Myocyte (in vitro differentiated cells): ENCODE data around the gene BEST2. TPM values are rescaled to one million over a fixed set of nuclear protein-coding genes. Genes with fewer than 3 reads are reported as not detected.

Experiments
- DNase-seq: peaks from one replicate; pipeline ENCODE4 v3.0.0-alpha.2; 2012; ENCODE audit warnings: low read depth
- total RNA-seq: library from RNA; depleted of rRNA; stranded (reverse); fragments of >200 nt; gene quantifications from 2 replicates; pipeline ENCODE4 v1.2.3, GENCODE V29; 2014

Gene BEST2
- total RNA-seq, 1 donor from 2014 or later = 0.24 TPM

DNA sequence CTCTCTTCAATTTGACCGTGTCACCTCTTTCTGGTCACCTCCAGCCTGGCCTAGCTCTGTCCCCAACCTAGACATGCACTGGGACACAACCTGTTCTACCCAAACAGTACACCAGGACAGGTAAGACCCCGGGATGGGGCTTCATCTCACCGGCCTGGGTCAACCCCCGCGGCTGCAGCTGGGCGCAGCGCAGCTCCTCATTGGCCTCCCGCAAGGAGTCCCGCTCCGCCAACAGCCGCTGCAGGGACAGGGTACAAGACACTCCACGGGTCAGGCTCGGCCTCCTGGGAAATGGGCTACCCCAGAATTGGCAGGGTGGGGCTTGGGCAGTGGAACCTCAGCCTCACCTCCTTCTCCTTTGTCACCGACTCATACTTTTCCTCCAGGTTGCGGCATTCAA is 16.1 kb downstream of the BEST2 start:
- no peak for DNase-seq

DNA sequence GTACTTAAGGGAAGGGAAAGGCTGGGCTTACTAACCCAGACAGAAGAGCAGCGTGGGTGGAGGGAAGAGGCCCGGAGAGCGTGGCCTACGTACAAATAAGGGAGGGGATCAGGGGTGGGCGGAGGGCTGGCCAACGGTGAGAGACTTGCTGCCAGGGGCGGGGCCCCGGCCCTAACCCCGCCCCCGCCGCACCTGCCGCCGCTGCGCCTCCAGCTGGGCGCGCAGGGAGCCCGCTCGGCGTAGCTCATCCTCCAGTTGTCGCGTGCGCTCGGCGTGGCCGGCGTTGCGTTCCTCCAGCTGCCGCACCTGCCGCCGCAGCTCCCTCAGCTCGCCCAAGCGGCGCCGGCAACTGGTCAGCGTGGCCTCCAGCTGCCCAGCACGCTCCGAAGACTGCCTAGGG is 18.1 kb downstream of the BEST2 start:
- no peak for DNase-seq

DNA sequence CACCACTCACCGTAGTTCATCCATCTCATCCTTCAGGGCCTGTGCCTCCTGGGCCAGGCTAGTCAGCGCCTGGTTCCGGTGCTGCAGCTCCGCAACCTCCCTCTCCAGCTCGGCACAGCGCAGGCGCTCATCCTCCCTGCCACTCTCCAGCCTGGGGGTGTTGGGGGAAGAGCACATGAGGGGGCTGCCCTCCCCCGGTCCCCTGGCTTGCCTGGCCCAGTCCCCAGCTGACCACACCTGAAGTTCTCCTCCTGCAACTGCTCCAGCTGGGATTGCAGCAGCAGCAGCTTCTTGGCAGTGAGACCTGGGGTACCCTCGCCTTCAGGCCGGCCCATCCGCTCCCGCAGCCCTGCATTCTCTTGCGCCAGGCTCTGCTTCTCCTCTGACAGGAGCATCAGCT is 19.3 kb downstream of the BEST2 start:
- no peak for DNase-seq

DNA sequence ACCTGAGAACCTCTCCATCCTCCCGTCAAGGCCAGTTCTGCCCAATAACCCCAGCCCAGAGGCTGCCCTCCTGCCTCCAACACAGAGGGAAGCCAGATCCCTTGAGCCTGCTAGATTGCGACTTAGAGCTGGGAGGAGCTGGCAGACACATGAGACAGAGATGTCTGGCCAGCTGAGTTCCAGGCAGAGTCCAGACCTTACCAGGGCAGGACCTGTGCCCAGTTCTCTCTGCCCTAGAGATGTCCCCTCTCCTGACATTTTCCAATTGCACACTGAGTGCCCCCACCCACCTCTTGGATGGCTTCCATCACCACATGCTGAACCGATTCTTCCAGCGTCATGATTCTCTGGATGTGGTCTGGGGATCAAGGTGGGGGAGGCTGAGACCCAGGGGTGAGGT is 20.7 kb downstream of the BEST2 start:
- DNase-seq = no peak

DNA sequence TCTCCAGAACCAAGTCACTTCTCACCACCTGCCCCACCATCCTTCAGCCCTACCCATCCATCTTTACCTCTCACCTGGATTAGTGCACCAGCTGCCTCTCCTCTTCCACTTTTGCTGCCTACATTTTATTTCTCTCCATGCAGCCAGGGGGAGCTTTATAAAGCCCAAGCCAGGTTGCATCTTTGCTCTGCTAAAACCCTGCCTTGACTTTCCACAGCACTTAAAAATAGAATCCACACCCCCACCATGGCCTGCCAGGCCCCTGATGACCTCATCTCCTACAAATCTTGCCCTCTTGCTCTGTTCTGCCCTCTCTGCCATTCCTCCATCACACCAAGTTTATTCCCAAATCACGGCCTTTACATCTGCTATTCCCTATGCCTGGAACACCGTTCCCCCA is 22.0 kb downstream of the BEST2 start:
- DNase-seq = peak; percentile 90

DNA sequence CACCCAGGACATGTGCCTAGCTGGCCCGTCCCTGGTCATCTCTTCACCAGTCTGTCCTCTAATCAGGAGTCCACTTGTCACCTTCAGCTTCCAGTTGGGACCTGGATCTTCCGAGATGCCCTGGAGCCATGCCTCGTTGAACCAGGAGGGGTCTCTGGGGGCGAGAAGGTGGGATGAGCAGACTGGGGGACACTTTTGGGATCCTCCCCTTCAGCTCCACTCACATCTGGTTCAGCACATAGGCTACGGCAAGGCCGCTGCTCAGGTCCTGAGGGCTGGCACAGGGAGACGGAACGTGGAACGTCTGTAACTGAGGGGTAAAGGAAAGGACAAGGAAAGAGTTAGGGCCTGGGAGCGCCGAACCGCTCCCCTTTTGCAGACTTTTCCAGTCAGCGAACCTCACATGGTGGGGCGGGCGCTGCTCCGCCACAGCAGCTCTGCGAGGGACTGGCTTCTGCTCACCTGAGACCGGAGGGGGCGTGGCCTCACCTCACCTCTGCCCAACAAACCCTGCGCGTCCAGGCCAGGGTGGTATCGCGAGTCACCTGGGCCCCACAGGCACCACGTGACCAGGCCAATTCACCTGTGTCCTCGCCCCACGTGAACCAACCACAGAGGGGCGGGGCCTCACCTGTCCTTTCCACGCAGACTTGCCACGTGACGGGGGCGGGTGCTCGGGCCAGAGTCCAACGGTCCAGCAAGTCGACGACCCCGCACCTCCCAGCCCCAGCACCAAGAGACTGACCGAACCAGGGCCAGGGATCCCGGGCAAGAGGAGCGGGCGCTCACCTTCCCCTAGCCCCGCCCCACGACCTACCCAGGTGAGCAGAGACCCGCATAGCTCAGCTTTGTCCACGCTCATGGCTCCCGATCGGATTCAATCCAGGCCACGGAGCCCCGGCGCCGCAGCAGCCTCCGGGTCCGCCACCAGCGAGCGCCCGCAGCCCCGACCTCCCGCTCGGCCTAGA is 23.3 kb downstream of the BEST2 start, which contains the start of gene HOOK2:
Gene HOOK2 (minus strand): TSS at position 965 of the 968 bp plus-strand sequence. CDS start 103 bp downstream, at position 862.
- no peak for DNase-seq

DNA sequence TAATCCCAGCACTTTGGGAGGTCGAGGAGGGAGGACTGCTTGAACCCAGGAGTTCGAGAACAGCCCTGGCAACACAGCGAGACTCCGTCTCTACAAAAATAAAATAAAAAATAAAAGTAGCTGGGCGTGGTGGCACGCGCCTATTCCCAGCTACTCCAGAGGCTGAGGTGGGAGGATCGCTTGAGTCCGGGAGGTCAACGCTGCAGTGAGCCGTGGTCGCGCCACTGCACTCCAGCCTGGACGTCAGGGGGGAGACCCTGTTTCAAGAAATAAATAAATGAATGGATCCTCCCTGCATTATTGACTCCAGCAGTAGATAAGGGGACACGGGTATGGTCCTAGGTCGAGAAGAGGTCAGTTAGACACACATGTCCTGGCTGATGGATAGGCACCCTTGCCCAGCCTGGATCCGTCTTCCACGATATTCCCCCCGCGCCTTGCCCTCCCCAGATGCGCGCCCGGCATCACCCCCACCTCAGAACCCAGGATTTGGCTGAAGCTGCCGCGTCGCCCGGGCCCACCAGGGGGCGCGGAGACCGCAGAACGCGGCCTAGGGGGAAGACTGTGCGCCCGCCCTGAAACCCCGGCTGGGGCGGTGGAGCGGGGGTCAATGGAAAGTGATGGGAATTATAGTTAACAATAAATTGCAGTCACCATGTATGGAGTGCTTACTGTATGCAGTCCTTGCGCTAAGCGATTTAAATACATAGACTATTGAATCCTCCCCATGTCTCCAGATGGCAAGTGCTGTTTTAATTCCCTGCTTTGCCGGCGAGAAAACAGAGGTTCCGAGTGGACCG is 25.8 kb downstream of the BEST2 start:
- DNase-seq = peak; percentile 84

DNA sequence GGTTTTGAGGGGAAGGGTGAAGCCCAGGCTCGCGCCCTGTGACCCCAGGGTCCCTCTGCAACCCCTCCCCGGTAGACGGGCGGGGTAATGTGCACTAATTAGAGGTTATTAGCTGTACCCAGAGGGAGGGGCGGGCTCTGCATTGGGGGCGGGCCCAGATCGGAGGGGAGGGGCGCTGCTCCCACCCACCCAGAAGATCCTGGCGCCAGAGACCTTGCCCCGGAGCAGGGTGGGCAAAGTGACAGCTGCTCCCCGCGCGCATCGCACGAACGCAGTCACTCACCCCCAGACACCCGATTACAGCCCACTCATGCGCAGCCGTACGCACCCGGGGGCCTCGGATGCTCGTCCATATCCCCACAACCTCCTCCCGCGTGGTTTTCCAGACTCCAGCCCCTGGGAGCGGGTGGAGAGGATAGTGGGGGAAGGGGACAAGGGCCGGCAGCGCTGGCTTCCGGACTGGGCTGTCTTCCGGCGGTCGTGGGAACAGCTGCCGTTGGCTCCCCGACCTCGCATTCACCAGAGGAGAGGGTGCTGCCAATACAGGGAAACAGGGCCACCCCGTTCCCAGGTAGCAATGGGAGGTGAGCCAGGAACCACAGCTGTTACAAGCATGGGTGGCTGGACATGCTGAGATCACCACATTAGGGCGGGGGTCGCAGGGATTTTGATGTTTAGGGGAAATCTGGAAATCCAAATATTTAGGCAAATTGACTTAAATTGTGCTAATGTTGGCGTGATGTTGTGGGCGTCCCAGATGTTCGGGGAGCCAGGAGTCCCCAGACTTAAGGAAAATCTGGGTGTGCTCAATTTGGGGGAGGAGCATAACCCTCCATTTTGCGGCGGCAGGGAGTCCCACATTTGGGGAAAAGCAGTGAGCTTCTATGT is 26.7 kb downstream of the BEST2 start:
- peak; percentile 92 for DNase-seq

DNA sequence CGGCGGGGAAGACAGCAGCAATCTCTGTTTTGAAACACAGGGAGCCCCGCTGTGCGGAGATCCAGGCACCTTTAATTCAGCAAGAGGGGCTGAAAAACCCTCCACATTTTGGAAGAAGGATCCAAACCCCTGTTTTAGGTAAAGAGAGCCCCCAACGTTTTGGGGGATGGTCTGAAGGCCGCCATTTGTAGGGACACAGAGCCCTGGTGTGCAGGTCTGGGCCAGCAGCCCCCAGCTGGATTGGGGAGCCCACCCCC is 27.2 kb downstream of the BEST2 start:
- no peak for DNase-seq

DNA sequence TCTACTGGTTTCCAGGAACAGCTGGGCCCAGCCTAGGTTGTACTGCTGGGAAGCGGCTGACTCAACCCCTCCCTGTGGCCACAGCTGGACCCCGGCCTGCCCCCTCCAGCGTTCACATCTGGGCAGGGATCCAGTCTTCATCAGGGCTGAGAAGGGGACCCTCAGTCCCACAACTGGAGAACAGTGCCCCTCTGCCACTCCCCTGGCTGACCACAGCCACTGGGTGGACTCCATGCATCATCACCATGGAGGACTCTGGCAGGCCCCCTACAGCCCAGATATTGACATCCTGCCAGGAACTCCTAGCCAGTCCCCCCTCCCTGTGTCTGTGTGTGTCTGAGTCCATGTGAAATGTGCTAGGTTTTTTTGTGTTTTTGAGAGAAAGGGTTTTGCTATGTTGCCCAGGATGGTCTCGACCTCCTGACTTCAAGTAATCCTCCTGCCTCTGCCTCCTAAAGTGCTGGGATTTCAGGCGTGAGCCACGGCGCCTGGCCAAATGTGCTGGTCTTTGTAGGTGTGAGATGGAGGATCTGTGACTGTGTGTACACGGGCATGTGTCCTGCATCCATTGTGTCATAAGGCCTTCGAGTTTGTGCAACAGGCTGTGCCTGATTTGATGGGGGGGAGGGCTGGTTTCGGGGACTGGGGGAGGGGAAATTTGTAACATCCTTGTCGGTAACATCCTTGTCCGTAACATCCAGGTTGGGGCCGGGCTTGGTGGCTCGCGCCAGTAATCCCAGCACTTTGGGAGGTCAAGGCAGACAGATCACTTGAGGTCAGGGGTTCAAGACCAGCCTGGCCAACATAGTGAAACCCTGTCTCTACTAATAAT is 27.8 kb downstream of the BEST2 start:
- DNase-seq = peak; percentile 86

DNA sequence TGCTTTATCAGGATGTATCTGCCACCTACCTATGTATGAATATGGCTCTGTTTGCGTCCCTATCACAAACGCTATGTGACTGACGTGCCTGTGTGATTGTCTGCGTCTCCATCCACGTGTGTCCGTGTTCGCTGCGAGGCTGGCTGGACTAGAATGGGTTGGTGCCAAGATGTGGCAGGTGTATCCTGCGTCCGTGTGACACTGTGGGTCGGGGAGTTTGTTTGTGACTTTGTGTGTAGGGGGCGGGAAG is 30.5 kb downstream of the BEST2 start:
- DNase-seq = no peak

DNA sequence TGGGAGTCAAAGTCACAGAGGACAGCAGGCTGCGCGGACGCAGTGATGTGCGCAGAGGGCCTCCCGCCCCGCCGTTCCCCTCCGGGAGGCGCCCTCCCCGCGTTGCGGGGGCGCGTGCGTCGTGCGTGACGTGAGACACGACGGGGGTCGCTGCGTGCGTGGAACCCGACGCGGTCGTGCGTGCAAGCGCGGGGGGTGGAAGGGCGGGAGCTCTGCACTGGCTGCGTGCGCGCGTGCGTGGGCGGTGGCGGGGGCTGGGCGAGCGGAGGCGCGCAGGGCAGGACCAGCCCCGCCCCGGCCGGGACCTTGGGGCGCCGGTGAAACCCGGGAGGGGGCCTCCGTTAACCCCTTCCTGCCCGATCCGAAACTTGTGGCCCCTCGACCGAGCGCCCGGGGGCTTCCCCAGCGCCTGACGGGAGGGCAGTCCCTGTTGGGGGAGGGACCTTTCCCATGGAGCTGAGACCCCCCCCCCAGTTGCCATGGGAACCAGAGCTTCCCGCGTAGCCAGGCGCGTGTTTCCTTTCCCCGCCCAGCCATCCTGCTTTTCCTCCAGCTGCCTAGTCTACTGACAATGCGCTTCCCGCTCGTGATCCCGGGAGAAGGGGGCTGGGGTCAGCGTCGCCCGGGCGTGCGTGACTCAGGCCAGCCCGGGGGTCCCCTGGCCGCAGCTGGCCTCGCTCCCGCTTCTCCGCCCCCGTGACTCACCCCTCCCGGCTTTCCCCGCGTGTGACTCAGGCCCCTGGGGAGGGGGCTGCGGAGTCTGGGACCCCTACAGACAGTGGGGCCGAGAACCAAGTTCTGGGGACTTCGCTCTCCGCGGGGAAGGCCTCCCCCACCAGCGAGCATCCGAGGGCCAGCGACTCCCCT is 31.1 kb downstream of the BEST2 start:
- DNase-seq = peak; percentile 79

DNA sequence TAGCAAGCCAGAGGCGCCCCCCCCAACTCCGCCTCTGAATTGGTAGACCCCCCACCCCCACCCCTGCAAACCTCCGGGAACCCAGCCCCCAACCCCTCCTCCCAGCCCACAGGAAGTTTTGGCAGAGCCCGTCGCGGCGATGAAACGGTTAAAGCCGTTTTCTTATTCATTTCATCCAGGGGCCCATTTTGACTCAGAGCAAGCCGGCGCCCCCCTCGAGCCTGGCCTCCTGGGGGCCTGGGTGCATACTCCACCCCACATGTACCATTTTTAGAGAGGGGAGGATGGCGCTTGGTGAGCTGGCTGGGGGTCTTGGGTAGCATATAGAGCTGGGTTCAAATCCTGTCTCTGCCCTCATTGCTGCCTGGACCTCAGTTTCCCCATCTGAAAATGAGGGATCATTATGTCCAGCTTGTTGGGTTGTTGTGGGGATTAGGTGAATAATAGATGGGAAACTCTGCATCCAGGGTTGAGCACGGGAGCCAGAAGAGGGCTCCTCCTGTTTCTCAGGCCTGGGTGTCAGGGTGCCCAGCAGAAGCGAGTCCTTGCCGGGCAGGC is 31.8 kb downstream of the BEST2 start:
- DNase-seq = no peak

DNA sequence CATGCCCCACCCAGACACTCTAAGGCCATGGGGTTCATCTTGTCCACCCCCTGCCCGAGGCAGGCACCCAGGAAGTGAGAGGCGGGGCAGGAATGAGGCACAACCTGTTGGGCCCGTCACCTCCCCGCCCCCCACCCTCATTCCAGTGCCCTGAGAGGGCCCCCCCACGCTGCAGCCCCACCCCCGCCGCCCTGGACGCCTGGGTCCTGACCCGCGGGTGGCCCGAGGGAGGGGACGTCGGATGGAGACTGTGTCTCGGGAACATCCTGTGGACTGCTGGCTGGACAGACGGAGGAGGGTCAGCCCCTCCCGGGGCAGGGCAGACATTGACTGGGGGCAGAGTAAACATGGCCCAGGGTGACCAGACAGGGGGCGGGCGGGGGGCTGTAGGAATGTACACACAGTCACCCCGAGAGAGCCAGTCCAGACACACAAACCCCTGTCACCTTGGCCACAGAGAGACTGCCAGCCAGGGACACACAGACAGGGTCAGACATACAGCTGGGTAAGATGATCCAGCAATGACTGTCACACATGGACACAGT is 32.3 kb downstream of the BEST2 start:
- DNase-seq = no peak

DNA sequence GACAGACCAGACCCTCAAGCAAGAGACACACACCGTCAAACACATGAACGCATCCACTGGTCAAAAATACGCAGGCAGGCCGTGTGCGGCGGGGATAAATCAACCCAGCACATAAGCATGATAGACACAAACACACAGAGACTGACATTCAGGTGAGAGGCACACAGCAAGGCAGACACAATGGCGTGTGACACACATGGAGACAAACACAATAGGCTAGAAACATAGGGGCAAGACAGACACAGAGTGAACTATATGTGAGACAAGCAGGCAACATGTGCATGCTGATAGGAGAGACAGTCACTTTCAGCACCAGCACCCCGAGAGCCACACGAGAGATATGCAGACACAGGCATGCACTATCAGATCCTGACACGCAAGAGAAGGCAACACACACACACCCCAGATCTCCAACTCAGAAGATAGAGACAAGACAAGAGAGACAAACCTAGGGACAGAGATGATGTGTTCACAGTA is 32.8 kb downstream of the BEST2 start:
- DNase-seq = no peak

DNA sequence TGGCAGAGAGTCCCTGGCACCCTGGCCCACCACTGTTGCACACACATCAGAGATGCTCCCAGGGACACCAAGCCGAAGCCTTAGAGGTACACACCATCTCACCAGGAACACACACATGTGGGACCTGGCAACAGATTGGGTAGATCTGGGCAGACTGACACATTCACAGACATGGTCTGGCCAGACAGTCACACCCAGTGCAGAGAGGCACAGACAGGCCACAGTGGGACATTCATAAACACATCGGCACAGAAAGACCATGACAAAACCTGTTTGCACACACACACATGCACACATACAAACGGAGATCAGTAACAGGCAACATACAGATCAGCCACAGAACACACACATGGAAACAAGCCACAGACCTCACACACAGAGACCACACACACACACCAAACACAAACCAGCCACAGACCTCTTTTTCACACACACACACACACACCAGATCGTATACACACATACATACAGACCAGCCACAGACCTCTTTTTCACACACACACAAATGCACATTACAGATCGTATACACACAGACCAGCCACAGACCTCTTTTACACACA is 33.4 kb downstream of the BEST2 start:
- DNase-seq = no peak

DNA sequence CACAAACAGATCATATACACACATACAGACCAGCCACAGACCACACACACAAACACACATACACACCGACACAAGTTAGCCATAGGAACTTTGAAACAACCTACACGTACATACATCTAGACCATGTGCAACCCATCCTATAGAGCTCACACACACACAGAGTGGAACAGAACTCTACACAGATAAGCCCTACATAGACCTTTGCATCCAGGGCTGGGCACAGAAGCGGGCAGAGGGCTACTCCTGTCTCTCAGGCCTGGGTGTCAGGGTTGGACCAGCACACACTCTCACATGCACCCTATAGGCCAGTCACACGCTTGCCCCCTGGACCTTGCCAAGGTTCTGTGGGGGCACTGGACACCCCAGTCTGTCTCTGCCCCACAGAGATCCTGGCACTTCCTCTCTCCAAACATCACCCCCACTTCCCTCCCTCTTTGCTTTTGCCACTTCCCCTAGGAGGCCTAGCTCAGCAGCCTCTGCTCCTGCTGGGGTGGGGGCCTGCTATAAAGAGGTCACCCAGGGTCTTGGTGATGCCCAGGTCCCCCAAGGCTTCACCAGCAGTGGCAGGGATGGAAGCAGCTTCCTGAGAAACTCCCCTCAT is 33.9 kb downstream of the BEST2 start:
- no peak for DNase-seq

DNA sequence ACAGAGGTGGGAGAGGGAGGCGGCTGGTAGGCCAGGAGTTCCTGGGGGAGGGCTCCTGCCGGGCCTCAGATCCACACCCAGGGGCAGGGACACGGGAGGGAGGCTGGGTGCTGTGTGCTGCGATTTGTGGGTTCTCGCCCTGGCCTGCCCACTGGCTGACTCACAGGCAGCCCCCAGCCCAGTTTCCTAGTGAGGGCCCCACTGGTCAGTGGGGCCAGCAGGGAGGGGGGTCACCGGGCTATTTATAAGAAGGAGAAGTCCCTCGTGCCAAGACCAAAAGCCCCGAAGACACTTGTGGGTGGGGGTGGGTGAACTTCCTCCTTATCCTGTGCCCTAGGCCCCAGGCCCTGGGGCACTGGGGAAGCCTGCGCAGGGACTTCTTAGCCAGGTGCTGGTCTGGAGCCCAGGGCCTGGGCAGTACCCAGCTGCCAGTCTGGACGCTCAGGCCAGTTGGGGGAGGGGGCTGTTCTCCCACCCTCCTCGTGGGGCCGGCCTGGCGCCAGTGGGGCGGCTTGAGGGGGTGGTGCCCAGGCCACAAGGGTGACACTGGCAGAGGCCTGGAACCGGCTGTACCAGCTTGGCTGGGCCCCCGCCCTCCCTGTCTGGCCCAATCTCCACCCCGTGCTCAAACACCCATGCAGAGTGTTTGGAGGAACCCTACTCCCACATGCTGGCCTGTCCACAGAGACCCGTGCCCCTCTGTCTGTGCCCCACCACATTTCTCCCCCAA is 34.7 kb downstream of the BEST2 start:
- peak; percentile 57 for DNase-seq
